Measurements from ENCODE around the gene GALNT6.
"Not testable (repeated sequence)": the region's sequence is repeated elsewhere in the genome, so short reads cannot be mapped to it uniquely, and the experiment has no call there.

The GALNT6 gene

DNA sequence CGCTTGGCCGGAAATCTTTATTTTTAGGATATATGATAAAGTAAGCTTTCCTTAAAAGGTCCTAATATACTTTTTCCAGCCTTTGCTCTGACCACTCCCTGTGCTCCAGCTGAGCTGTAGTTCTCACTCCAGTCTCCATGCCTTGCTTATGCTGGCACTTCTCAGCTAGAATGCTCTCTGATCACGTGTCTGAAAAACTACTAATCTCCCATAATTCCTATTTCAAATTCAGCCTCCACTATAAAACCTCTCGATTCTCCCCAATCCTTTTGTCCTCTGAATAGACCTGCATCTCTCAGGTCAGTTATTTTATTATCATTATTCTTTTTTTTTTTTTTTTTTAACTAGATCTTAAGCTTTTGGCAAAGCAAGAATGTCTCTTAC is 70.9 kb downstream of the GALNT6 start:
- DNase-seq: no peak

DNA sequence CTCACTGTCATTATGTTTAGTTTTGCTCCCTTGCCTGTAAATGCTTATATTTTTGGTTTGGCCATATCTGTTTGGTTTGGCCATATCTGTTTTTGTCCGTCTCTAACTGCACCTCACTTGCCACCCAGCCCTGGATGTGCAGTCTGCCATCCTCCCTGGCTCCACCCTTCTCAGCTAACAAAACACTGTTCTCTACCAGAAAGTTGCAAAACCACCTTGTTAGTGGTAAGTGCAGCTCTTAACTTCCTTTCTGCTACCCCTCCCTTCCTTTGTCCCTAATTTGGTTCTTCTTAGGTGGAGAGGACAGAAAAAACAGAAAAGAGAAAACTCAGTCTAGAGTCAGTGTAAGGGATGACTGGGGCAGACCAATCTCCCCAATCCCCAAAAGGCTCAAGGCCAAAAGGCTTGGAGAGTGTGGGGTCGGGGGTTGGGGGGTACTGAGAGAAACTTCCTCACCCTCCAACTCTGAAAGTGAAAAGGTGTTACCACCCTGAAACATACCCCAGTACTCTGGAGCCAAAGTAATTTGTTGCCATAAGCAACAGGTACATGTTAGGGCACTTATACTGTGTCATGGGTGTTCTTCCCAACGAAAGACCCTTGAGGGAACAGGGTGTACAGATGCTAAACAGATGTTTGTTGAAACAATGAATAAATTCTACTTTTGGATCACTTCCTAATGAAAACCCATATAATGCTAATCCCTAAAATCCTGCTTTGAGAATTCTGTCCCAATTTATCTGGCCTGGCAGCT is 72.2 kb downstream of the GALNT6 start:
- DNase-seq: peak; percentile 29

DNA sequence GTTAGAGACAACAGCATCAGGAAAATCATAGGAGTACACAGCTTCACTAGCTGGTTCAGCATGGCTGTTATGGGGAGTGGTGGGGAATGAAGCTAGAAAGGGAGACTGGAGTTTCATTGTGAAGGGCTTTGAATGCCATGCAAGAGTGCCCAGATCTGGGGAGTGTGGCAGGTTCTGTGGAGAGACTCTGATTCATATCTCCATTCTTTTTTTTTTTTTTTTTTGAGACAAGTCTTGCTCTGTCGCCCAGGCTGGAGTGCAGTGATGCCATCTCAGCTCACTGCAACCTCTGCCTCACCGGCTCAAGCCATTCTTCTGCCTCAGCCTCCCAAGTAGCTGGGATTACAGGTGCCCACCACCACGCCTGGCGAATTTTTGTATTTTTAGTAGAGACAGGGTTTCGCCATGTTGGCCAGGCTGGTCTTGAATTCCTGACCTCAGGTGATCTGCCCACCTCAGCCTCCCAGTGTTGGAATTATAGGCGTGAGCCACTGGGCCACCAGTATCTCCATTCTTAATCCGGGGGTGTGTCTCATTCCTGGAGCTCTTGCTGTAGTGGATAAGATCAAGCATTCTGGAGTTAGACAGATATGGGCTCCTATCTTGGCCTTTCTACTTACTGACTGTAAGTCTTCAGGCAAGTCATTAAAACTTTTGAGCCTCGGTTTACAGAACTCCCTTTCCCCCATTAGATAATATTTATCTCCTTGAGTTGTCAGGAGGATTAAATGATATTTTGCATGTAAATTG is 73.0 kb downstream of the GALNT6 start:
- DNase-seq: not testable (repeated sequence)

DNA sequence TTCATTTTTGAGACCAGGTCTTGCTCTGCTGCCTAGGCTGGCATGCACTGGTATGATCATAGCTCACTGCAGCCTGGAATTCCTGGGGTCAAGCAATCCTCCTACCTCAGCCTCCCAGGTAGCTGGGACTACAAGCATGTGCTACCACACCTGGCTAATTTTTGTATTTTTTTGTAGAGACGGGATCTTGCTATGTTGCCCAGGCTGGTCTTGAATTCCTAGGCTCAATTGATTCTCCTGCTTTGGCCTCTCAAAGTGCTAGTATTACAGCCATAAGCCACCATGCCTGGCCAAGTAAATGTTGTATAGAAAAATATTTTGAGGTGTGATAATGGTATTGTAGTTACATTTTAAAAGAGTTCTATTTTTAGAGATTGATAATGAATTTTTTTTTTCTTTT is 79.8 kb downstream of the GALNT6 start:
- DNase-seq: no peak

DNA sequence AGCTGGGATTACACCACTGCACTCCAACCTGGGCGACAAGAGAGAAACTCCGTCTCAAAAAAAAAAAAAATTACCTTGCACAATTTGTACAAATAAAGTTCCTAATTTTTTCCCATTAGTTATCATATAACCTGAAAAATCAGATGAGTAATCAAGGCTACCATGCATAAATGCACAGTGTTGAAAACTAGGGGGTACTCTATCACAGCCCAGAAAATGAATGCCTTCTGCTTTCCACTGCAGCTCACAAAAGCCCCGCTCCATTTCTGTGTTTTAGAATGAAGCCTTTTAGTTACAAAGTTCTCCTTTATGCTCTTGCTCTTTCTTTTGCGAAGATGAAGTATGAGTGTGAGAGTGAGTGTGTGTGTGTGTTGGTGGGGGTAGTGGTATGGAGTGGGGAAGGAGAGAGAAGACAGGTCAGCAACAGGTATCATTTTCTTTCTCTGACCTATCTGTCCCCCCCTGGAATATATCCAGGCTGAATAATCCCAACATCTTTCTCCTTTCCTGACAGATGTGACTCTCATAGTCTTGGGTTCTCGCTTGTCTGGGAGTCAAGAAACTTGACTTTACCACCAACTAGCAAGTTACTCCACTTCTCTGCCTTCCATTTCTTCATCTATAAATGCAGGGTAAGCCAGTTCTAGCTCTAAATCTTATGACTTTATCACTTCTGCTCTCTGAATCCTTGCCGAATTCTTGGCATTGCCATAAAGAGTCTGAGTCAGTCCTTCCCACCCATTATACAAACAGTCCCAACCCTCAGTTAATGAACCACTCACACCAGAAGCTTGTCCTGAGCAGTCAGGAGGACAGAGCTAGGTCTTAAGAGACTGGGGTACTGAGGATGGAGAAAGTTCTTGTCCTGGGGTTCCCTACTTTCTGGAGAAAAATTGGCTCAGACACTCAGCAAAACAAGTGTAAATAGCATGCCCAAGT is 83.3 kb downstream of the GALNT6 start:
- DNase-seq: no peak

DNA sequence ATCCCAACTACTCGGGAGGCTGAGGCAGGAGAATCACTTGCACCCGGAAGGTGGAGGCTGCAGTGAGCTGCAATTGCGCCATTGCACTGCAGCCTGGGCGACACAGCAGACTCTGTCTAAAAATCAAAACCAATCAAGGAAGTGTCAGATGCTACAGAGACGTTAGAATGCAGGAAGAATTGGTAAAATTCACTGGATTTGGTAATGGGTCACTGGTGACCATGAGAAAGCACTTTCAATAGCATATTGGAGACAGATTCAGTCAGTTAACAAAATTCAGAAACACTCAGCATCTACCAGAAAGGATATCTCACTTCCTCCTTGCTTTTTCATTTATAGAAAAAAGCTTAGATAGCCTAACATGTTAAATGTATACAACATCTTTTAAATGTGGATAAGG is 84.7 kb downstream of the GALNT6 start:
- no peak for DNase-seq

All from effector CD4-positive, alpha-beta T cell (primary cell).